ENCODE measurements around the gene FAM227A. TPM values are rescaled to one million over a fixed set of nuclear protein-coding genes. Genes with fewer than 3 reads are reported as not detected.
A peak's percentile ranks its signal among the peaks of the same experiment; 100 is the strongest.

FAM227A gene
- total and polyA plus RNA-seq, 2 of the 4 experiments (the other 2 are of a cell fraction) = 1.3 to 1.4 TPM

DNA sequence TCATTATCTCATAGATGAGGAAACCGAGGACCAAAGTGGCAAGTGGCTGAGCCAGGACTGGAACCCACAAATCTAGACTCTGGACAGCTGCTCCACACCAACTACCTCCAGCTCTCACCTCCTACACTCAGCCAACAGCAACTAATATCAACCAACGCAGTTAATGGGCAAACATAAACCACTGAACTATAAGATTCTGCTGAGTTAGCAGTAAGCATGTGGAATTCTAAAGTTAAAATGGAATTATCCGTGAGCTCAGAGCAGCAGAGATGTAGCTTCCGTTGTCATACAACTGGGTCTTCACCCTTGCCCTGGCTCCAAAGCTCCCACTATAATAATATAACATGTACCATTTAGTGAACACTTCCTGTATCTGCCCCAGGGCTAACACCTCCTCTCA lies 27.1 kb downstream of the FAM227A start:
- dilution Hi-C loops (cut with HindIII; ENCODE audit: low sequenced_read_pairs, unreplicated experiment) (no loop called here), intact Hi-C loops (cut with micrococcal nuclease) (no loop called here), in situ Hi-C loops (cut with MboI; ENCODE audit: low sequenced_read_pairs) (no loop called here)
- ChIA-PET POLR2A (ENCODE audit: unreplicated experiment) (no interaction called here), CTCF (no interaction called here)
- Histone ChIP-seq H3K9me1 (ENCODE audit: insufficient read depth, low read length) (no peaks in the 10 kb centered on the region), H2BK20ac (ENCODE audit: low read depth, low read length) (no peak overlapping the region), H4K20me1 (ENCODE audit: insufficient read depth, low read length) (no peaks in the 10 kb centered on the region), H3K27ac (ENCODE audit: insufficient read depth, low read length) (no peak overlapping the region), H3K79me1 (ENCODE audit: low read depth in 1 of 2, low read length in 2 of 2) (no peaks in the 10 kb centered on the region), H3K23ac (ENCODE audit: low read depth, low read length) (no peak overlapping the region), H2AK5ac (ENCODE audit: low read depth, low read length) (no peak overlapping the region), H3K4ac (ENCODE audit: low read depth, low read length) (no peak overlapping the region), H3K9me3 (ENCODE audit: control insufficient read depth, insufficient read depth, low read length) (no peaks in the 10 kb centered on the region), H4K8ac (ENCODE audit: low read depth in 2 of 2, low read length in 2 of 2) (no peak overlapping the region), H3K4me3 (ENCODE audit: insufficient read depth, low read depth, low read length) (no peak overlapping the region), H3K4me2 (ENCODE audit: low read depth, low read length) (no peak overlapping the region), H3K56ac (ENCODE audit: extremely low read depth, insufficient read depth, low read length) (no peak overlapping the region), H2BK120ac (ENCODE audit: low read depth, low read length) (no peak overlapping the region), H2BK15ac (ENCODE audit: low read depth, low read length) (no peak overlapping the region), H4K91ac (ENCODE audit: insufficient read depth, low read depth, low read length) (no peak overlapping the region), H2AFZ (replicated peaks; ENCODE audit: low read length, poor library complexity) (no peak overlapping the region), H3K36me3 (ENCODE audit: control insufficient read depth, insufficient read depth, low read length) (no peaks in the 10 kb centered on the region), H3K4me1 (ENCODE audit: control insufficient read depth, insufficient read depth, low read length) (no peaks in the 10 kb centered on the region), H3K27me3 (ENCODE audit: control insufficient read depth, insufficient read depth, low read length) (no peaks in the 10 kb centered on the region), H3K14ac (replicated peaks; ENCODE audit: low read depth, low read length) (no peak overlapping the region), H4K5ac (ENCODE audit: low read depth, low read length) (no peak overlapping the region), H2BK5ac (ENCODE audit: low read depth, low read length, poor library complexity, severe bottlenecking) (no peak overlapping the region), H2AK9ac (replicated peaks; ENCODE audit: low read depth, low read length, poor library complexity) (no peak overlapping the region), H3K18ac (ENCODE audit: low read depth, low read length) (no peak overlapping the region), H3K9ac (ENCODE audit: low read depth, low read length) (no peak overlapping the region)
- DNase-seq (no peak), ATAC-seq (ENCODE audit: low read depth) (no peak)
- no CpG with 5 or more reads among the region's 4 CpGs for WGBS, 2 experiments (ENCODE audit: extremely low coverage in 2 of 2, insufficient read length in 1 of 2)
- BruUV-seq (replicated peaks) = no TSS peak
- TF ChIP-seq RCOR1 (IDR thresholded peaks at IDR 0.05; ENCODE audit: insufficient replicate concordance, low read length) (no peak), MAFK (IDR thresholded peaks at IDR 0.05; ENCODE audit: low read depth, low read length) (peak; percentile 90)

All from IMR-90 (cell line).